Hepatic stellate cell (primary cell): Measurements from ENCODE around the gene NR2F2.

Source experiments
- DNase-seq: peaks from one replicate; pipeline ENCODE4 v3.0.0; 2011; ENCODE audit warnings: low spot score

The NR2F2 gene

DNA sequence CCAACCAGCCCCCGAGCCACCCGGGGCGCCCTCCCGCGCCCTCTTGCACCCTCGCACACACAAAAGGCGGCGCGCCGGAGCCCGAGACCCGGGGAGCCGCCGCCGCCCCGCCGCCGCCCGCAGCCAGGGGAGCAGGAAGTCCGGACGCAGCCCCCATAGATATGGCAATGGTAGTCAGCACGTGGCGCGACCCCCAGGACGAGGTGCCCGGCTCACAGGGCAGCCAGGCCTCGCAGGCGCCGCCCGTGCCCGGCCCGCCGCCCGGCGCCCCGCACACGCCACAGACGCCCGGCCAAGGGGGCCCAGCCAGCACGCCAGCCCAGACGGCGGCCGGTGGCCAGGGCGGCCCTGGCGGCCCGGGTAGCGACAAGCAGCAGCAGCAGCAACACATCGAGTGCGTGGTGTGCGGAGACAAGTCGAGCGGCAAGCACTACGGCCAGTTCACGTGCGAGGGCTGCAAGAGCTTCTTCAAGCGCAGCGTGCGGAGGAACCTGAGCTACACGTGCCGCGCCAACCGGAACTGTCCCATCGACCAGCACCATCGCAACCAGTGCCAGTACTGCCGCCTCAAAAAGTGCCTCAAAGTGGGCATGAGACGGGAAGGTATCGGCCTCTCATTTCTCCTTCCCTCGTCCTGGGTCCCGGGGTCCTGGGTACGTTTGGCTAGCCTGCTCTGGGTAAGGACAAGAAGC lies 1.6 kb downstream of the NR2F2 start:
- peak; percentile 24 for DNase-seq

DNA sequence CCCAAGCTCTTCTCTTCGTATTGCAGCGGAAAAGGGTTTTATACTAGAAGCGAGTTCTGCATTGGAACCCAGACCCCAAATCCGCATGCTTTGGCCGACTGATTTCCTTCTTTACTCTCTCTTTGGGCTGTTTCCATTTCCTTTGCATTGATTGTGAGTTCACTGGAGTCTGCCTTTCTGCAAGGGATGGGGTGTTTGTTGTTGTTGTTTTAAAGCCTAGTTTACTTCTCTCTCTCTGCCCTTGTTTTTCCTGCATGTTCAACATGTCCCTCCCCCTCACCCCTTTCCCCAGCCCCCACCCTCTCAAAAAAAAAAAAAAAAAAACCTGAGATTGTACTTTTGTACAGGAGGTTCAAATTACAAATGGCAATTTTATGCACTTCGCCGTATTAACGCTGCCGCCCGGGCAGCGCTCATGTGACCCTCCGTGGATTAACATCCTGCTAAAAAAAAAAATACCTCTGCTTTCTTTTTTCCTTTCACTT lies 2.2 kb downstream of the NR2F2 start:
- peak; percentile 9 for DNase-seq

DNA sequence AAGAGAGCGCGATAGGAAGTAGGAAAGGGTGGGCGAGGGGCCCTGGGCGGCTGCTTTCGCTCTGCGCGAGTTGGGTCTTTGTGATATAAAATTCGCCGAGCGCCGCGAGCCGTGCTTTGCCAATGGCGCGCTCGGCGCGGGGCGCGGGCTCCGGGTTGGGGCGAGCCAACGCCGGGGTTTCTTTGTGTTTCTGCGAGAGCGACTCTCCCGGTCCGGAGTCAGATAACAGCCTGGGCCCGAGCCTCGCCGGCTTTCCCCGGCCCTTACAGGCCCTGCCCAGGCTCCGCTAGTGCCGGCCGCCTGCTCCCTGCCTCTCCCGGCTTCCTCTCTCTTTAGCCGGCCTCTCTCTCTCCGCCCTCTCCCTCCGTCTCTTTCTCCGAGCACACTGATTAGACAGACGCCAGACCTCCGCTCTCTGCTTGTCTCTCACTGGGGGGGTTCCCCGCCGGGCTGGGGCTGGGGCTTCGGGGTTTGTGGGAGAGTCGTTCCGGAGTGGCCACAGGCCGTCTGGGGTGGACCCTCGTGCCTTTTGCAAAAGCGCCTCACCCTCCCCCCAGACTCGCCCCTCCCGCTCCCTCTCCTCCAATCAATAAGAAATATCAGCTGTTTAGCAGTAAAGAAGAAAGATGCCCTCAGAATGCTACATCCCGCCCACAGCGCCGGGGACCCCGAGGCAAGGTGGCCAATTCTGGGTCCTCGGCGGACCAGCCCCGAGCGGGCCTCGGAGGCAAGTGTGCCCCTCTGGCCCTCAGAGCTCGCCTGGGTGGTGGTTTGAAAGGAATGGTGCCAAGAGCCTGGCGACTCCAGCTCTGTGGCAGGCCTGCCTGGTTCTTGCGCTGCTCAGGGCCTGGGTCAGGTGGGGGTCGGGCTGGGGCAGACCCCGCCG lies 2.9 kb downstream of the NR2F2 start:
- peak; percentile 25 for DNase-seq

DNA sequence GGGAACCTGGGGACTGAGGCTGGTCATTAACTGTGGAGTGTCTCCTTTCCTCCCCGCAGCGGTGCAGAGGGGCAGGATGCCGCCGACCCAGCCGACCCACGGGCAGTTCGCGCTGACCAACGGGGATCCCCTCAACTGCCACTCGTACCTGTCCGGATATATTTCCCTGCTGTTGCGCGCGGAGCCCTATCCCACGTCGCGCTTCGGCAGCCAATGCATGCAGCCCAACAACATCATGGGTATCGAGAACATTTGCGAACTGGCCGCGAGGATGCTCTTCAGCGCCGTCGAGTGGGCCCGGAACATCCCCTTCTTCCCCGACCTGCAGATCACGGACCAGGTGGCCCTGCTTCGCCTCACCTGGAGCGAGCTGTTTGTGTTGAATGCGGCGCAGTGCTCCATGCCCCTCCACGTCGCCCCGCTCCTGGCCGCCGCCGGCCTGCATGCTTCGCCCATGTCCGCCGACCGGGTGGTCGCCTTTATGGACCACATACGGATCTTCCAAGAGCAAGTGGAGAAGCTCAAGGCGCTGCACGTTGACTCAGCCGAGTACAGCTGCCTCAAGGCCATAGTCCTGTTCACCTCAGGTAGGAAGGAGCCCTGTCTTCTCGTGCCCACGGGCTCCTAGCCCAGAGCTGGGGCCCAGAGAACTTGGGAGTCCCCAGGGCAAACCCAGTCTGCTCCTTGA lies 3.7 kb downstream of the NR2F2 start:
- no peak for DNase-seq

DNA sequence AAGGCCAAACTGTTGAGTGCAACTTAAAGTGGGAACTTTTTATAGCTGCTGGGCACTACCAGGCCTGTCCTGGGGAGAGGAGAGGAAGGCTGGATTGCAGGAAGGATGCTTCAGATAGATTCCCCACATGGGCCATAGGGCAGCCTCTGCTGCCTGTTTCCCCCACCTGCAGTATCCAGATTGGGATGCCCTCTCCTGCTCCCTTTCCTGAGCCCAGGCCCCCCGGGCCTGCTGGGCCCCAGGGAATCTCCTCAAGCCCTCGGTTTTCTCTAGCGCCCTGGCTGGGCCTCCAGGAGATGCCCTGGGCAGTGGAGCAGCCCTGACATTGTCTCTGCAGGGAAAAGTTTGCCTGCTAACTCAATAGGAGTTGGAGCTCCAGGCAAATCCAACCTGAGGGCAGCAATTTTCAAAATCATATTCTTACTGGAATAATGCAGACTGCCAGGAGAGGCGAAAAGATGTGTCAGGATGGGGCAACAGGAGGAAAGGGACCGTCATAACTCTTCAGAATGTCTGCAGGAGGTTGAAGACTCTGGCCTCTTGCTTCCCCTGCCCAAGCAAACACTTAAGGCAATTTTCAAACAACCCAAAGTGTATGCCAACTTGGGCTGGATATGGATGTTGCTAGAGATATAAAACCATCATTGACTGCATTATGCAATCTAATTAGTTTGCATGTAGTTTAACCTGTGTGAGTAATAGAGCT lies 4.4 kb downstream of the NR2F2 start:
- peak; percentile 10 for DNase-seq

DNA sequence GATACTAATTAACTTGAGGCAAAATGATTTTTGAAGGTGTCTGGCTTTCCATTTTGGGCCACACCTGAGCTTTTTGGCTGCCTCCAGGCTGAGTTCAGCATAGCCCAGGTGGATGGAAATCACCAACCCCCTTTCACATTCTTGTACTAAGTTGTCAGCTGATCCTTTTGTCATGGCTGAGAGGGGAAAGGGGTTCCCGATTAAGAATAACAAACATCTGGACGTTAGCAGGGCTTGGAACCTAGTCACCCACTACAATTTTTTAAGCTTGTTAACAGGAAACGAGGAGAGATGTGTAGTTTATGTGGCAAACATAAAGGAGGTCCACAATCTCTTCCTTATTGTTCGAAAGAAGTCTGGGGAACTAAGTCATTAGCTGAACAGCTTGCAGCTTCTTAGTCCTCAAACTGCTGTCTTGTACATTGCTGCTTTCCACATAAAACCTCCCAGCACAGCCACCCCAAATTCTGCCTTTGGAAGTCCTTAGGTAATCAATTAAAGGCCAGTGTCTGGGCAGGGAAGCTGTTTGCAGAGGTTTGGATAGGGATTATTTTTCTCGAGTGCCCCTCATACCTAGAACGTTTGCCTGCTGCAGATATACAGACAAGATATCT lies 5.0 kb downstream of the NR2F2 start:
- DNase-seq, result peak; percentile 14

DNA sequence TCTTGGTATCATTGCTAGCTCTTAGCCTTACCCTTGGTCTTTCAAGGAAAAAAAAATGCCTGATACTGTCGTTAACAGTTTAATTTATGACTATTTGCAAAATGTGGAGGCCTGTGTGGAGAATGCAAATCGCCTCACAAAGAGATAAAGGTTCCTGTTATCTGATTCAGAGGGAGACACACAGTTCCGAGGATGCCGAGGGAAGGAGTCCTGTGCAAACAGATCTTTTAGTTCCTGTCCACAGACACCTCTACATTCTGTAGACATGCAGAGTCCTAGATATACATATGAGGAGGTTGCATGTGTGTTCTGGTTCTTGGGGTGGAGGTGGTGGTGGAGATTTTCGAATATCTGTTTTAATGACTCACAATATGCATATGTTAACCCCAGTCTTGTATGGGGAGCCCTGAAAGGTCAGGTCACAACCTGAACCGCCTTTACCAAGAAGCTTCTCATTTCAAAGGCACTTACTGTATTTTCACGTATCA lies 5.7 kb downstream of the NR2F2 start:
- peak; percentile 9 for DNase-seq

DNA sequence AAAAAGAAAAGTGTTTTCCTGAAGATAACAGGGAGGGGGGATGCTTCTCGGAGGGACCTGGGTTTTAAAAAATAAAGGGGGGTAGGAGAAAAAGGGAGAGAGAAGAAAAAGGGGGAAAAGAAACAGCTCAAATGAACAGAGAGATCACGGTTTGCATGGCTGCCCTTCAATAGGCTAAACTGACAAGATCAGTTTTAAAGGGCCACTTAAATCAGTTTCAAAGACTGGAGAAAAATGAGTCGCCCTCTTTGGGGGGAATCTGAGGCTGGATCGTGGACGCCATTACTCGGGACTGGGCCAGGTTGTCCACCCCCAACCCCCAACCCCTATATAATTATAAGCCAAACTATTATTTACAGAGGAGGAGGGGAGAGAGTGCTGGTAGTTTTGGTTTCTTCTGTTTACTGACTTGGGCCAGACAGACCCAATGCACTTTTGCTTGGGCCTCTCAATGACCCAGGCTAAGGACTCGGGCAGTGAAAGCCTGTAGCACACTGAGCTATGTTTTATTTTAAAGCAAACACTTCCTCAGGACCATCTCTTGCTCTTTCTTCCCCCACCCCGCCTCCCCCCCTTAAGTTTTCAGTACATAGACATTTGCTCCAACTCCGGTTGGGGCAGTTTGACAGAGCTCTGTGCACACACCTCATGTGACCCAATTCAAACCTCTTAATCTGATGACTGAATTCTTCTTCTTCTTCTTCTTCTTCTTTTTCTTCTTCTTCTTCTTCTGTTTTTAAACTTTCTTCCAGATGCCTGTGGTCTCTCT lies 6.3 kb downstream of the NR2F2 start:
- peak; percentile 18 for DNase-seq

DNA sequence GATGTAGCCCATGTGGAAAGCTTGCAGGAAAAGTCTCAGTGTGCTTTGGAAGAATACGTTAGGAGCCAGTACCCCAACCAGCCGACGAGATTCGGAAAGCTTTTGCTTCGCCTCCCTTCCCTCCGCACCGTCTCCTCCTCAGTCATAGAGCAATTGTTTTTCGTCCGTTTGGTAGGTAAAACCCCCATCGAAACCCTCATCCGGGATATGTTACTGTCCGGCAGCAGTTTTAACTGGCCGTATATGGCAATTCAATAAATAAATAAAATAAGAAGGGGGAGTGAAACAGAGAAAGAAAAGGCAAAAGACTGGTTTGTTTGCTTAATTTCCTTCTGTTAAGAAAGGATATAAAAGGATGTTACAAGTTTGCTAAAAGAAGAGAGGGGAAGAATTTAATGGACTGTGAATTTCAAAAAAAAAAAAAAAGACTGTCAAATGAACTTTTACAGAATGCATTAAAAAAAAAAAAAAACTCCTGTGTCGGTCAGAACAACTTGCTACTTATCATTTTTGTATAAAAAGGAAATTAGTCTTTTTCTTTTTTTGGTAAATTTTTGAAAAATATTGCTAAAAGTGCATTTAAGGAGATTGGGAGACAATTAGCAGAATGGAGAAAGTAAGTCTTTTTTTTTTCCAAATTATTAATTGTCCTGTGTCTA lies 7.0 kb downstream of the NR2F2 start:
- DNase-seq, result no peak

DNA sequence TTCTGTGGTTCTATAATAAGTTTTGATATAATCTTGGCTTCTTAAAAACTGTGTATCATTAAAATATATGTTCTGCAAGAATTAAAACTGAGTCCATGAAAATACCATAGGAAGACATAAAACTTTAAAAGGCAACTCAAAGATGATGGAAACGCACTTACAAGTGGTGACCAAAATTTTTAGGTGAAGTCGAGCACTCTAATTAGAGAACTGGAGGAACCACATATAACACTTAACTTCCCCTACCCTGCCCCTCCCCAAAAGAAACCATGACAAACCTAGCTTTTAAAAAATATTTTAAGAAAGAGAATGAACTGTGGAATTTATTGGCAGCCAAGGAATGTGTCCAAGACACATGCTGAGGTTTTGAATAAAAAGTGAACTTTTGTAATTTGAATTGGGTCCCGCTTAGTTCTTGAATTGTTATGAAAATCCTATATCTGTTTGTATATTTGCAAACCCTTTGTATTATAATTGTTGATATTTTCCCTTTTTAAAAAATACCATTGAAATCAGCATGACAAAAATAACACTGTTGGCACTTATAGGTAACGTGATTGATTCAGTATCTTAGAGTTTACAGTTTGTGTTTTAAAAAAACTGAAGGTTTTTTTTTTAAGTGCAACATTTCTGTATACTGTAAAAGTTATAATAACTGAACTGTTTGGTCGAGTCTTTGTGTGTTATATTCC lies 7.7 kb downstream of the NR2F2 start:
- no peak for DNase-seq

DNA sequence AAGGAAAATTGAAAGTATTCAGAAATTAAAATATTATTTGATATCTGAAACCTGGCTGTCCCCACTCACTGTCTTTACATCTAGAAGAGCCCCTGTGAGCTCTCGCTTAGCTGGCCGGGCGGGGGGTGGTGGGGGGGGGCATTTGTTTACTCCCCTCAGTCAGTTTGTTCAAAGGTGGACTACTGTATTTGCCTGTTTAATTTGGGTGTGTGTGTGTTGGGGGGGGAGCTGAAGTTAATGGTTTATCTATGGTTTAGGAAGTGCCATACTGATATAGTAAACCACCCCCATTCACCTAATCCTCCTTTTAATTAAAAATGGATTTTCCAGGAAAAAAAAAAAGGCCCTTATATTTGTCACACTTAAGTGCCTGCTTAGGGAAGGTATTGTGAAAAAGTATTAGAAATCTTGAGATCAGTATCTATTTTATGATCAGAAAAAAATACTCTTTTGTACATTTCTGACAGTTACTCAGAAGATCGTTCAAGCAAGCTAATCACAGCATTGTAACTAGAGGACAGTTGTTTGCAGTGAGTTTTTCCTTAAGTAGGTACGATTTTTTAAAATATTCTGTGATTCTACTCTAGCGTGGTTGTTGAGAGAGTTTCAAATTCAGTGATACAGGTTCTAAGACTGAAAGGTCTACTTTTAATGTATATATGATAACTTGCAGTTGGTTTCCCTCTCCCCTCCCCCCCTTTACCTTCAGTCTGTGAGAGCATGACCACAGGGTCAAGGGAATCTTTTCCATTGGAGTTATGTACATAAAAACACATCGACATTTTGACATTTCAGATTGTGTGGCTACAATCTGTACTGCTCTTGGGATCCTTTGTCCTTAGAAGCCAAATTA lies 8.5 kb downstream of the NR2F2 start:
- no peak for DNase-seq

DNA sequence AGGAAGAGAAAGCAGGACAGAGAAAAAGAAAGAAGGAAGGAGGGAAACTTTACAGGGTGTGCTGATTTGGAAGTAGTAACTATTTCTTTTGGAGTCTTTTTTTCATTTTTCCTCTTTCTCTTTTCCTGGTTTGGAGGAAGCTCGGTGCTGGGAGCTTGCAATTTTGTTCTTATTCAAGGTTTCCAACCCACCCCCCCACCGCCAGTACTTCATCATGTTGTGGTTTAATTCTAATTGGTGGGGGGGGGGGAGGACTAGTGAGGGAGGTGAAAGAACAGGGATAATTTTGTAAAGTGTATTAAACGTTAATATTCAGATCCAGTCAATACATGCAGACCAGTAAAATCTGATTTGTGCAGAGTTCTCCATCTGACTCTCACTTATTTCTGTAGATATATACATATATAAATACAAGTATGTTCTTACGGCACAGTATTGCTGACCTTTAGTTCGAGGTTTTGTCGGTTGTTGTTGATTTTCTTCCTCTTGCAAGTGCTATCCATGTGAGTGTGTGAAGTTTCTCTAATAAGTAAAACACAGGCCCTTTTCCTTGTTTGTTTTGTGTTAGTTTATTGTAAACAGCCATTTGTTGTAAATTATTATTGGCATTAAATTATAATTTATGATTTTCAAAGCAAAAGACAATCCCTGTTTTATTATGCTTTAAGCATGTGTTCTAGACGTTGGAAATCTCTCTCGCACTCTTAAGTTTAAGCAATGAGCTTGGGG lies 9.3 kb downstream of the NR2F2 start:
- DNase-seq, result no peak

DNA sequence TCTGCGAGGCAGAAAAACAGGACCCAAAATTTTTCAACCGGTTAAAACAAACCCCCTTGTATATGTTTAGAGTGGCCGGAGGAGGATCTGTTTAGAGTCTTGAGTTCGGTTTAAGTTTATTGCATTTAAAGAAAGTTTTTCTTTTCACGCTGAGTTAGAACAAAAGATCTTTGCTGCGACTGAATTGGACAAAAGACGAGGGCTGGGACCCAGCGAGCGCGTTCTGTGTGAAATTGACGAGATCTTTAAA lies 9.8 kb downstream of the NR2F2 start:
- DNase-seq, result no peak

DNA sequence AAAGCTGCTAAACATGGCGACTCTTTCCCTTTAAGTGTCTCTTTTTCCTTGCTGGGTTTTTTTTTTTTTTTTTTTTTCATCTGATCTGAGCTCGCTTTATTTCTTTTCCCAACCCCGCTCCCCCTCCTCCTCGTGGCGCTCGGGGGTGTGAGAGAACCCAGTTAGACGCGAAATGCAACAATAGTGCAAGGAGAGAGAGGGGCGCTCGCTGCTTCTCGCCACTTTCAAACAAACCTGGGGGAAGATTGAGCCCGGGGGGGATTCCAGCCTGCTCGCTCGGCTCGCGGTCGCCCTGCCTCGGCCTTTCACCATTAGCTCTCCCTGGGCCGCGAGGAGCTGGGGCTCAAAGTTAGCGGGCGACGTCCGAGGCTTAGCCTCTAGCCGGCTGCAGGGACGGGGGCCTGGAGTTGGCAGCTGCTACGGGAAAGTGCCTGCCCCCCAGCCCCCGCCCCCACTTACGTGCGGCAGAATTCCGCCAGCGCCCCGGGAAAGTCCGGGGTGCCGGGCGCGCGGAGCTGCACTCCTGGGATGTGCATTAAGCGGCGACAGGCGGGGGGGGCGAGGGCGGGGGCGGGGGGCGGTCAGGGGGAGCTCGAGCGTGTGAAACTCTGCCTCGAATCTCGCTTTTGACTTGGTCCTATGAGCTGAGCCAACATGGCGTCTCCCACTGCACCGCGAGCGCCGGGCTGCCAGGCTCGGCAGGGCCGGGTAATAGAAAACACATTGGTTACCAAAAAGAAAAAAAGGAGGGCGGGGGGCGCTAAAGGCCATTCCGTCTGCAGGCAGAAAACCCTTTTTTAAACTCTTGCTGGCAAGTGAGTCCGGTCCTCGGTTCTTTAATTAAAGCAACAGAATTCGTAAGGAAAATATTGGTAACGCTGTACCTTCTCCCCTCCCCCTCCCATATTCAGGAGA lies 10.4 kb downstream of the NR2F2 start:
- no peak for DNase-seq

DNA sequence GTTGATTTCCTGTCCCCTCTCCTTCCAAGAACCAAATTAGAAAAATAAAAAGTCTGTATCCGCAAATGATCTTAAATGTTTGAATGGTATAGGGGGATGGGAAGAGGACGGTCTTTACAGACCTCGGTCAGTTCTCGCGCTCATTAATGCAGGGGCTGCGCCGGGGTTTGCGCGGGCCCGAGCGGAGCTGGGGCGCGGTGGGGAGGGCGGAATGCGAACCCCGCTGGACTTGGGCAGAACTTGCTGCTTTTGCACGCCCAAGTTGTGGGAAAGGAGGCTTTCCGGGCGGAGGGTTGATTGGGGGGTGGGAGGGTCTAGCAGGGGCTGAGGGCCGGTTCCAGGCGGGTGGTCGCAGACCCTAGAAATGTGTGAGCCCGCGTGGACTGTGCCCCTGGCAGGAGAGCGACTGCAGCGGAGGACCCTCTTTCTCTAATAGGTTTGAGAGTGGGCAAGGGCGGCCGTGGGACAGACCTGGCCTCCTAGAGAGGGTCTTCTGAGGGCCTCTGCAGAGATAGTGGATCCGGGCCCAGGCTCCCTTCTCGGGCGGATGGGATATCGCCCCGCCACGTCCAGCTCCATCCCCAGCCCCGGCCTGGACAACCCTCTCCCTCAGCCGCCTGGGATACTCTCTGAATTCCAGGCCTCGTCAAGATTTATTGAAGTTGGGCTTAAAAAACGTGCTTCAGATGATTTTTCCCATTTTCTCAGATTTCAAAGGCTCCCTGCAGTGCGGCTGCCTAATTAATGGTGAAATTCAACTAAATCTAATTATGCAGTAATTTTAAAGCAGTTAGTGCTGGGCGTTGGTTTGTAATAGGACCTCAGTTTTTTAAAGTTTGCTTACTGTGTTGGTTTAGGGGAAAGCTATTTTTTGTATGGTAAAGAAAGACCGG lies 11.3 kb downstream of the NR2F2 start:
- no peak for DNase-seq
